PC-9 (cell line): ENCODE data around the gene RNF225.

ENCODE experiments used
- CTCF ChIP-seq: fragments of 200-600 bp; sonication (generic); conservative IDR thresholded peaks from 2 replicates; pipeline ENCODE4 v1.6.1; 2017; ENCODE audit warnings: mixed run types, antibody characterized with exemption, mild to moderate bottlenecking, moderate library complexity
- EZH2 ChIP-seq: fragments of 200-600 bp; sonication (generic); IDR thresholded peaks from 2 replicates; pipeline ENCODE4 v1.8.0; 2017; ENCODE audit warnings: antibody characterized with exemption, low read depth

GRCh38 chr19:58379246-58379645 is 16.2 kb upstream of the RNF225 start:
- TF ChIP-seq CTCF, result no peak
- no peak for TF ChIP-seq EZH2
